ENCODE measurements around the gene PDLIM4. TPM values are rescaled to one million over a fixed set of nuclear protein-coding genes. Genes with fewer than 3 reads are reported as not detected.

PDLIM4 gene
- total RNA-seq, 1 experiment from 2014 or later, result 7.6 TPM

DNA sequence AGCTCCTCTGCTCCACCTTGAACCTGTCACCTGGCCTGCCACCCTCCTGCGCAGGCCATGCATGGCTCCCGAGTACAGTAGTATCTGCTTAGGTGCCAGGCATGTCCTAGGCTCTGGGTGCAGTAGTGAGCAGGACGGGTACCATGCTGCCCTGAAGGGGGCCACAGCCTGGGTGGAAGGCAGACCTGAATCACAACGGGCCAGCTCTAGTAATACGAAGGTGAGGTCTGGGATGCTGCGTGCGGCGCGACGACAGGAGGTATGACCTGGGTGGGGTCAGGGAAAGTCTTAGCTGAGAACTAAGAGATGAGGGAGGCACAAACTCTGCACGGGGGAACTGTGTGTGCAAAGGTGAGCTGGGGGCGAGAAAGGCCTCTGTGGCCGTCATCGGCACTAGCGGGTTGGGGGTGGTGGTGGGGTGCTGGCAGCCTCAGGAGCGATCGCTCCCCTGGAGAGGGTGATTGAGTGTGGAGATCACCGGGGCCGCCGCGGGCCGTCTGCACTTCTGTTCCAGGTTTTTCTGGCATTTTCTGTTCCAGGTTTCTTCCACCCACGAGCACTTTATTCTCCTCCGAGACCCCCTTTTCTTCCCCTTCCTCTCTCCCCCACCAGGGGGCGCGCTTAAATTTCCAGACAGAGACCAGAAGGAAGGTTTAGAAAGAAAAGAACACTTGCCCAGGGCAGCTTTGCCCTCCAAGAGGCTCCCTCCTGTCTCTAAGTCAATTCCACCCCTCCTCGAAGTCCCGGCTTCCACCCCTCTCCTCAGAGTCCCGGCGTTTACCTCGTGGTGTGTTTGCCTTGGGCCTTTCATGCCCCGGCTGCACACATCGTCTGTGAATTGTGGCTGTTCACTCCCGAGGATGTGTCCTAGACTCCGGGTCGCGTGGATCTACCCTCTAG is 15.1 kb downstream of the PDLIM4 start:
- no peak overlapping the region for H2BK5ac ChIP-seq (ENCODE audit: insufficient read length, low read length)
- no CpG with 5 or more reads among the region's 37 CpGs for WGBS (ENCODE audit: extremely low coverage, insufficient read length, low lambda C conversion rate)
- no peaks in the 10 kb centered on the region for H3K9me3 ChIP-seq (ENCODE audit: control insufficient read depth, low read depth, low read length)
- Mint-ChIP-seq H3K4me3 (no peak overlapping the region; a peak in 1 of 5 replicates), H3K36me3 (ENCODE audit: insufficient read depth in 1 of 3, low read depth in 3 of 3) (peaks cover 0 to 3% (median 0%) of the 10 kb centered on the region in 3 experiments; a peak in 1 of 7 replicates), H3K4me1 (peaks cover 12 to 21% of the 10 kb centered on the region in 2 experiments), H3K27ac (peak overlapping the region in 1 of 3 experiments; percentile 74; a peak in 1 of 7 replicates), H3K9me3 (no peaks in the 10 kb centered on the region), H3K27me3 (ENCODE audit: low read depth) (no peaks in the 10 kb centered on the region)
- H3K9ac ChIP-seq (ENCODE audit: extremely low read depth, insufficient read length, low read length), result no peak overlapping the region
- no peak overlapping the region for H3K18ac ChIP-seq (ENCODE audit: insufficient read length, low read depth, low read length)
- H3T11ph ChIP-seq (ENCODE audit: low read length), result no peak overlapping the region
- H2AFZ ChIP-seq (ENCODE audit: low read length), result no peak overlapping the region
- no peak overlapping the region for H2BK15ac ChIP-seq (ENCODE audit: low read depth, low read length)
- H3K23me2 ChIP-seq (ENCODE audit: insufficient read length, low read depth, low read length, poor library complexity, severe bottlenecking), result peaks cover 2% of the 10 kb centered on the region
- H2BK20ac ChIP-seq (ENCODE audit: low read depth, low read length, poor library complexity, severe bottlenecking), result no peak overlapping the region
- TF ChIP-seq, protein P1, sequence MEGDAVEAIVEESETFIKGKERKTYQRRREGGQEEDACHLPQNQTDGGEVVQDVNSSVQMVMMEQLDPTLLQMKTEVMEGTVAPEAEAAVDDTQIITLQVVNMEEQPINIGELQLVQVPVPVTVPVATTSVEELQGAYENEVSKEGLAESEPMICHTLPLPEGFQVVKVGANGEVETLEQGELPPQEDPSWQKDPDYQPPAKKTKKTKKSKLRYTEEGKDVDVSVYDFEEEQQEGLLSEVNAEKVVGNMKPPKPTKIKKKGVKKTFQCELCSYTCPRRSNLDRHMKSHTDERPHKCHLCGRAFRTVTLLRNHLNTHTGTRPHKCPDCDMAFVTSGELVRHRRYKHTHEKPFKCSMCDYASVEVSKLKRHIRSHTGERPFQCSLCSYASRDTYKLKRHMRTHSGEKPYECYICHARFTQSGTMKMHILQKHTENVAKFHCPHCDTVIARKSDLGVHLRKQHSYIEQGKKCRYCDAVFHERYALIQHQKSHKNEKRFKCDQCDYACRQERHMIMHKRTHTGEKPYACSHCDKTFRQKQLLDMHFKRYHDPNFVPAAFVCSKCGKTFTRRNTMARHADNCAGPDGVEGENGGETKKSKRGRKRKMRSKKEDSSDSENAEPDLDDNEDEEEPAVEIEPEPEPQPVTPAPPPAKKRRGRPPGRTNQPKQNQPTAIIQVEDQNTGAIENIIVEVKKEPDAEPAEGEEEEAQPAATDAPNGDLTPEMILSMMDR (conservative IDR thresholded peaks at IDR 0.05), result peak; percentile 86
- H3K23ac ChIP-seq (ENCODE audit: insufficient read length, low read depth, low read length), result no peak overlapping the region
- H4K8ac ChIP-seq (replicated peaks; ENCODE audit: insufficient read length, low read depth, low read length), result no peak overlapping the region
- no peaks in the 10 kb centered on the region for H3K79me2 ChIP-seq (ENCODE audit: insufficient read depth, low read length)
- no peak overlapping the region for H3K4me2 ChIP-seq (ENCODE audit: insufficient read depth, insufficient read length, low read length)
- H2BK120ac ChIP-seq (ENCODE audit: low read depth, low read length, poor library complexity, severe bottlenecking), result no peak overlapping the region
- H3K4ac ChIP-seq (ENCODE audit: low read depth, low read length), result no peak overlapping the region
- H3K14ac ChIP-seq (ENCODE audit: insufficient read depth, low read length), result no peak overlapping the region; the same call in 1 of the 2 replicates
- H3K56ac ChIP-seq (ENCODE audit: insufficient read length, low read depth, low read length), result no peak overlapping the region
- no peak overlapping the region for H4K91ac ChIP-seq (ENCODE audit: insufficient read length, low read depth, low read length)
- H3K27ac ChIP-seq (ENCODE audit: insufficient read length, low read depth, low read length), result no peak overlapping the region
- no peaks in the 10 kb centered on the region for H3K79me1 ChIP-seq (ENCODE audit: insufficient read depth, low read depth, low read length, poor library complexity, severe bottlenecking)
- no peak overlapping the region for H2BK12ac ChIP-seq (ENCODE audit: insufficient read length, low read depth, low read length)
- H2AK5ac ChIP-seq (ENCODE audit: insufficient read length, low read length), result no peak overlapping the region
- no peak overlapping the region for H4K5ac ChIP-seq (ENCODE audit: insufficient read length, low read depth, low read length)
- peak; percentile 83 for DNase-seq
- no peaks in the 10 kb centered on the region for H3K4me1 ChIP-seq (ENCODE audit: insufficient read depth, low read length)
- H4K20me1 ChIP-seq (ENCODE audit: control insufficient read depth, insufficient read depth, insufficient read length), result no peaks in the 10 kb centered on the region
- H3K27me3 ChIP-seq (ENCODE audit: insufficient read depth, low read length), result no peaks in the 10 kb centered on the region

All from H9 (cell line).